K562 (cell line): ENCODE data around the gene LAPTM5. TPM values are rescaled to one million over a fixed set of nuclear protein-coding genes. Genes with fewer than 3 reads are reported as not detected.
A peak's percentile ranks its signal among the peaks of the same experiment; 100 is the strongest.

Experiments used
- BHLHE40 ChIP-seq: IDR thresholded peaks from 2 replicates; pipeline ENCODE4 v1.6.1; 2011; ENCODE audit warnings: low read length, improper control_type of control experiment
- CC2D1A ChIP-seq: fragments of 450-650 bp; IDR thresholded peaks from 2 replicates; pipeline ENCODE4 v1.6.1; 2017; ENCODE audit warnings: mild to moderate bottlenecking
- E2F4 ChIP-seq: sonication (generic); formaldehyde crosslinking; IDR thresholded peaks from 2 replicates; pipeline ENCODE4 v1.8.0; 2022; ENCODE audit warnings: mild to moderate bottlenecking, low read depth, missing genetic modification reagents
- FOS ChIP-seq: IDR thresholded peaks from 3 replicates; pipeline ENCODE4 v1.6.1; 2011; ENCODE audit not compliant: insufficient read length; ENCODE audit errors: extremely low read depth
- HDAC8 ChIP-seq: fragments of 450-650 bp; IDR thresholded peaks from 2 replicates; pipeline ENCODE4 v1.6.1; 2016; ENCODE audit warnings: mild to moderate bottlenecking, missing genetic modification characterization, moderate library complexity, missing compliant biosample characterization
- JUND ChIP-seq, 2 experiments: IDR thresholded peaks; 2 replicates in 1 of 2; 3 replicates in 1 of 2; pipeline ENCODE4 v1.6.1; 2011; ENCODE audit warnings: borderline replicate concordance in 2 of 2, low read depth in 2 of 2, low read length in 2 of 2, improper control_type of control experiment in 1 of 2, missing biosample characterization in 1 of 2, missing genetic modification characterization in 1 of 2, missing genetic modification reagents in 1 of 2
- MTA3 ChIP-seq: fragments of 450-650 bp; formaldehyde crosslinking; IDR thresholded peaks from 2 replicates; pipeline ENCODE4 v1.6.1; 2017; ENCODE audit warnings: mild to moderate bottlenecking, borderline replicate concordance
- NKRF ChIP-seq: fragments of 450-650 bp; IDR thresholded peaks from 2 replicates; pipeline ENCODE4 v1.6.1; 2016; ENCODE audit warnings: borderline replicate concordance
- SETDB1 ChIP-seq: IDR thresholded peaks from one replicate; pipeline ENCODE4 v1.6.1; 2012; ENCODE audit warnings: low read length, control low read depth, inconsistent platforms
- SMAD2 ChIP-seq: fragments of 150-350 bp; IDR thresholded peaks from 2 replicates; pipeline ENCODE4 v1.6.1; 2014; ENCODE audit warnings: low read depth, mild to moderate bottlenecking, low read length
- SMARCA4 ChIP-seq: fragments of 450-650 bp; IDR thresholded peaks from 2 replicates; pipeline ENCODE4 v1.6.1; 2016
- SMARCB1 ChIP-seq: IDR thresholded peaks from 2 replicates; pipeline ENCODE4 v1.6.1; 2011; ENCODE audit warnings: improper control_type of control experiment, low read depth; ENCODE audit not compliant: insufficient read length
- SRSF1 ChIP-seq: fragments of 200-400 bp; formaldehyde crosslinking; IDR thresholded peaks from 2 replicates; pipeline ENCODE4 v1.6.1; 2017; ENCODE audit warnings: mild to moderate bottlenecking, low read depth, low read length, moderate library complexity
- U2AF2 ChIP-seq: fragments of 200-400 bp; formaldehyde crosslinking; optimal IDR thresholded peaks from 2 replicates; pipeline ENCODE3; 2017; ENCODE audit warnings: low read depth, mild to moderate bottlenecking, low read length
- ZNF239 ChIP-seq: fragments of 250-450 bp; sonication (Bioruptor Pico); IDR thresholded peaks from 2 replicates; pipeline ENCODE4 v1.4.0; 2020; ENCODE audit warnings: mild to moderate bottlenecking
- ZNF282 ChIP-seq: sonication (generic); formaldehyde crosslinking; IDR thresholded peaks from 2 replicates; pipeline ENCODE4 v1.8.1; 2023; ENCODE audit warnings: missing genetic modification reagents
- ZNF384 ChIP-seq: IDR thresholded peaks from 2 replicates; pipeline ENCODE4 v1.6.1; 2012; ENCODE audit warnings: low read depth, low read length, improper control_type of control experiment
- ZNF408 ChIP-seq: fragments of 250-450 bp; sonication (Bioruptor Pico); IDR thresholded peaks from 2 replicates; pipeline ENCODE4 v1.4.0; 2020; ENCODE audit warnings: low read depth, mild to moderate bottlenecking, moderate library complexity
- ZNF76 ChIP-seq: fragments of 250-450 bp; sonication (Bioruptor Pico); IDR thresholded peaks from 2 replicates; pipeline ENCODE4 v1.4.0; 2020; ENCODE audit warnings: mild to moderate bottlenecking, moderate library complexity, borderline replicate concordance
- ZSCAN29 ChIP-seq: fragments of 450-650 bp; IDR thresholded peaks from 2 replicates; pipeline ENCODE4 v1.6.1; 2017
- polyA plus RNA-seq, 8 experiments: library from polyadenylated mRNA; depleted of rRNA in 4 of 8; stranded (reverse) in 5 of 8; unstranded in 3 of 8; fragments of >200 nt; fragmentation: Nextera tagmentation in 2 of 8; fragmentation: Illumina TruSeq in 1 of 8; extraction: Ambion mirVana in 2 of 8; extraction: Trizol in 1 of 8; gene quantifications; 2 replicates each; pipeline versions ENCODE4 v1.2.1 to v1.2.3, GENCODE V29; 2011 to 2014; ENCODE audit warnings: inconsistent platforms in 1 of 8, missing spikeins in 1 of 8
- total RNA-seq, 7 experiments: library from RNA; depleted of rRNA in 6 of 7; stranded (reverse); fragments of >200 nt in 6 of 7; fragmentation: Illumina TruSeq in 2 of 7; extraction: Trizol in 2 of 7; gene quantifications; 2 replicates each; pipeline versions ENCODE4 v1.2.1 to v1.2.3, GENCODE V29; 2011 to 2021; ENCODE audit warnings: low replicate concordance in 1 of 7
- TF ChIP-seq, protein P1 (sequence below): fragments of 450-650 bp; formaldehyde crosslinking; IDR thresholded peaks from 2 replicates; pipeline ENCODE4 v1.4.0; 2020; ENCODE audit warnings: mild to moderate bottlenecking, moderate library complexity
- TF ChIP-seq, protein P2 (sequence below): fragments of 450-650 bp; IDR thresholded peaks from 2 replicates; pipeline ENCODE4 v1.6.1; 2016; ENCODE audit warnings: mild to moderate bottlenecking

LAPTM5 gene
- total and polyA plus RNA-seq, 9 of the 15 experiments (the other 6 are each of a cell fraction or from before 2014, with no cell fraction given): 2.4 to 47.3 (median 20.3) TPM

- TF ChIP-seq NKRF (0 out of 2 replicates have a peak, but pooled peaks have one; percentile 22), ZSCAN29 (no peak), E2F4 (CRISPR knock-in tag) (no peak), U2AF2 (no peak), SRSF1 (no peak), ZNF282 (no peak), ZNF384 (no peak), JUND (IDR thresholded peaks at IDR 0.05; ENCODE audit: borderline replicate concordance, low read depth, low read length) (no peak), JUND (tag; IDR thresholded peaks at IDR 0.05; ENCODE audit: borderline replicate concordance, low read depth, low read length) (no peak; the same call in 2 of the 3 replicates), SETDB1 (no peak), SMAD2 (no peak), SMARCB1 (no peak), MTA3 (no peak), FOS (no peak), ZNF408 (CRISPR knock-in tag) (no peak), CC2D1A (0 out of 2 replicates have a peak, but pooled peaks have one; percentile 31), ZNF239 (CRISPR knock-in tag) (no peak; the same call in 1 of the 2 replicates), BHLHE40 (no peak), SMARCA4 (no peak), HDAC8 (tag) (no peak), ZNF76 (CRISPR knock-in tag) (peak; percentile 86; the same call in 1 of the 2 replicates)
- TF ChIP-seq, protein P1, sequence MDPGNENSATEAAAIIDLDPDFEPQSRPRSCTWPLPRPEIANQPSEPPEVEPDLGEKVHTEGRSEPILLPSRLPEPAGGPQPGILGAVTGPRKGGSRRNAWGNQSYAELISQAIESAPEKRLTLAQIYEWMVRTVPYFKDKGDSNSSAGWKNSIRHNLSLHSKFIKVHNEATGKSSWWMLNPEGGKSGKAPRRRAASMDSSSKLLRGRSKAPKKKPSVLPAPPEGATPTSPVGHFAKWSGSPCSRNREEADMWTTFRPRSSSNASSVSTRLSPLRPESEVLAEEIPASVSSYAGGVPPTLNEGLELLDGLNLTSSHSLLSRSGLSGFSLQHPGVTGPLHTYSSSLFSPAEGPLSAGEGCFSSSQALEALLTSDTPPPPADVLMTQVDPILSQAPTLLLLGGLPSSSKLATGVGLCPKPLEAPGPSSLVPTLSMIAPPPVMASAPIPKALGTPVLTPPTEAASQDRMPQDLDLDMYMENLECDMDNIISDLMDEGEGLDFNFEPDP (CRISPR knock-in tag): 0 out of 2 replicates have a peak, but pooled peaks have one; percentile 2
- TF ChIP-seq, protein P2, sequence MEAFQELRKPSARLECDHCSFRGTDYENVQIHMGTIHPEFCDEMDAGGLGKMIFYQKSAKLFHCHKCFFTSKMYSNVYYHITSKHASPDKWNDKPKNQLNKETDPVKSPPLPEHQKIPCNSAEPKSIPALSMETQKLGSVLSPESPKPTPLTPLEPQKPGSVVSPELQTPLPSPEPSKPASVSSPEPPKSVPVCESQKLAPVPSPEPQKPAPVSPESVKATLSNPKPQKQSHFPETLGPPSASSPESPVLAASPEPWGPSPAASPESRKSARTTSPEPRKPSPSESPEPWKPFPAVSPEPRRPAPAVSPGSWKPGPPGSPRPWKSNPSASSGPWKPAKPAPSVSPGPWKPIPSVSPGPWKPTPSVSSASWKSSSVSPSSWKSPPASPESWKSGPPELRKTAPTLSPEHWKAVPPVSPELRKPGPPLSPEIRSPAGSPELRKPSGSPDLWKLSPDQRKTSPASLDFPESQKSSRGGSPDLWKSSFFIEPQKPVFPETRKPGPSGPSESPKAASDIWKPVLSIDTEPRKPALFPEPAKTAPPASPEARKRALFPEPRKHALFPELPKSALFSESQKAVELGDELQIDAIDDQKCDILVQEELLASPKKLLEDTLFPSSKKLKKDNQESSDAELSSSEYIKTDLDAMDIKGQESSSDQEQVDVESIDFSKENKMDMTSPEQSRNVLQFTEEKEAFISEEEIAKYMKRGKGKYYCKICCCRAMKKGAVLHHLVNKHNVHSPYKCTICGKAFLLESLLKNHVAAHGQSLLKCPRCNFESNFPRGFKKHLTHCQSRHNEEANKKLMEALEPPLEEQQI: no peak
These were observed 8.2 kb upstream of the LAPTM5 start (continued) for GRCh38 chr1:30765556-30766434.
